Activated CD4-positive, alpha-beta T cell treated with anti-CD3 and anti-CD28 coated beads, Interleukin-2, amount 10 ng/mL, durations not matched to agents 7 days and 5 days (primary cell): ENCODE data around the gene RAB11FIP3. TPM values are rescaled to one million over a fixed set of nuclear protein-coding genes. Genes with fewer than 3 reads are reported as not detected.

ENCODE experiments used
- CTCF ChIA-PET: fragments of 350-600 bp; sonication (Branson Sonifier 250); formaldehyde crosslinking; loops from one replicate; lab custom pipeline; 2021; ENCODE audit warnings: antibody characterized with exemption; lab: Charles Lee
- POLR2A ChIA-PET: fragments of 350-600 bp; sonication (Branson Sonifier 250); formaldehyde crosslinking; loops from one replicate; lab custom pipeline; 2021; ENCODE audit warnings: antibody characterized with exemption; lab: Charles Lee
- DNase-seq: peaks from one replicate; pipeline ENCODE4 v3.0.0-alpha.2; 2020
- H3K27ac Mint-ChIP-seq: one replicate; pipeline ENCODE4 v1.8.0; 2021; ENCODE audit warnings: mild to moderate bottlenecking, moderate library complexity, mixed read lengths
- H3K27me3 Mint-ChIP-seq: one replicate; pipeline ENCODE4 v1.8.0; 2021; ENCODE audit warnings: mixed read lengths
- H3K36me3 Mint-ChIP-seq: one replicate; pipeline ENCODE4 v1.8.0; 2021; ENCODE audit warnings: low read depth, mixed read lengths
- H3K4me1 Mint-ChIP-seq: one replicate; pipeline ENCODE4 v1.8.0; 2021; ENCODE audit warnings: mixed read lengths
- H3K4me3 Mint-ChIP-seq: one replicate; pipeline ENCODE4 v1.8.0; 2021; ENCODE audit warnings: mild to moderate bottlenecking, moderate library complexity, mixed read lengths
- H3K9me3 Mint-ChIP-seq: one replicate; pipeline ENCODE4 v1.8.0; 2021; ENCODE audit warnings: mixed read lengths
- total RNA-seq, 2 experiments: library from RNA; stranded (reverse); gene quantifications; one replicate each; pipeline ENCODE4 v1.2.3, GENCODE V29; 2021

The RAB11FIP3 gene
- total RNA-seq, 2 experiments from 2014 or later, result 22.7 to 26.0 TPM

DNA sequence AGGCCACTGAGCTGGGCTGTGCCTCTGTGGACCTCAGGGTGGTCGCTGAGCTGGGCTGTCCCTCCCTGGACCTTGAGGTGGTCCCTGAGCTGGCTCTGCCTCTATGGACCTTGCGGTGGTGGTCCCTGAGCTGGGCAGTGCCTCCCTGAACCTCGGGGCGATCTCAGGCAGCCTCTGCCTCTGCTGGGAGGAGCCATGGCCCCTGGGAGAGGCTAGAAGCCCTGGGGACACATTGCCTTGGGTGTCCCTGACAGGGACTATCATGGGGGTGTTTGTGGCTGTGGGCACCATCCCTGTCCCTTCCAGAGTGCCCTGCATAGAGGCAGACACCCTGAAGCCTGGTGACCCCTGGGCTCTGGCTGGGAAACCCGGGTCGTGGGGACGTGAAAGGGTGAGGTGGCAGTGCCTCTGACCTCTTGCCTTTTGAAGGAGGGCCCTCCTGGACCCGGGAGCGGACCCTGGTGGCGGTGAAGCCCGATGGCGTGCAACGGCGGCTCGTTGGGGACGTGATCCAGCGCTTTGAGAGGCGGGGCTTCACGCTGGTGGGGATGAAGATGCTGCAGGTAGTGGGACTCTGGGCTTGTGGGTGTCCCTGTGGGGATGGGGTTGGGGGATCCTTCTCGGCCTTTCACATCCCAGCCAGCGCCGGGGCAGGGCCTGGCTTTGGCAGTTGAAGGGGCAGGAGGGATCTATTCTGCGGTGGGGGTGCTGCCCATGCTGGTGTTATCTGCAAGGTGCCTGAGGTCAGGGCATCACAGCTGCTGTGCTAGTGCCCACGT is 26.7 kb upstream of the RAB11FIP3 start:
- peak overlapping the region; percentile 59 for H3K4me3 Mint-ChIP-seq
- peaks cover 10% of the 10 kb centered on the region for H3K27me3 Mint-ChIP-seq
- CTCF ChIA-PET, result no interaction called here
- H3K27ac Mint-ChIP-seq, result no peak overlapping the region
- peaks cover 24% of the 10 kb centered on the region for H3K4me1 Mint-ChIP-seq
- H3K9me3 Mint-ChIP-seq, result no peaks in the 10 kb centered on the region
- no peaks in the 10 kb centered on the region for H3K36me3 Mint-ChIP-seq
- POLR2A ChIA-PET, result no interaction called here
- no peak for DNase-seq

DNA sequence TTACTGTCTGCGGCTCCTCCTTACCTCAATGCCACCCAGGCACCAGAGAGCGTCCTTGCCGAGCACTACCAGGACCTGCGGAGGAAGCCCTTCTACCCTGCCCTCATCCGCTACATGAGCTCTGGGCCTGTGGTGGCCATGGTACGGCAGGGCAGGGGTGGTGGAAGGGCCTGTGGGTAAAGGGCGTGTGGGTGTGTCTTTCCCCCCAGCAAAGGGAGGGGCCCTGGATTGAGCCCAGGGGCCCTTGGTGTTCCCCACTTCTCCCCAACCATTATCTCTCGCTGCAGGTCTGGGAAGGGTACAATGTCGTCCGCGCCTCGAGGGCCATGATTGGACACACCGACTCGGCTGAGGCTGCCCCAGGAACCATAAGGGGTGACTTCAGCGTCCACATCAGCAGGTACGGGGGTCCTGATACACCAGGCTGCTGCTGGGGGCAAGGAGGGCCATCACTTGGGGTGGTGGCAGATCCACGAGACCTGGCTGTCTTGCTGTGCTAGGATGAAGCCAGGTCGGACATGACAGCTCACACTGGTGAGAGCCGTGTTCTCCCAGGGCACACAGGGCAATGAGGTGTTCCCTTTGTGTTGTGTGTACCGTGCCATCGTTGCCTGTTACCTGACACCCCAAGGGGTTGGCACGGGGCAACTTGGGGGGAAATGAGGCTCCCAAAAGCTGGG is 26.0 kb upstream of the RAB11FIP3 start:
- Mint-ChIP-seq H3K4me3 (peak overlapping the region; percentile 87), H3K27me3 (peaks cover 10% of the 10 kb centered on the region), H3K4me1 (peaks cover 24% of the 10 kb centered on the region), H3K9me3 (no peaks in the 10 kb centered on the region), H3K36me3 (no peaks in the 10 kb centered on the region), H3K27ac (no peak overlapping the region)
- no peak for DNase-seq
- POLR2A ChIA-PET, result interaction anchor here (0.5 kb wide), 1 partner anchor 7 kb away, joined by 4 read pairs; no protein-coding TSS in a partner anchor
- CTCF ChIA-PET, result no interaction called here

DNA sequence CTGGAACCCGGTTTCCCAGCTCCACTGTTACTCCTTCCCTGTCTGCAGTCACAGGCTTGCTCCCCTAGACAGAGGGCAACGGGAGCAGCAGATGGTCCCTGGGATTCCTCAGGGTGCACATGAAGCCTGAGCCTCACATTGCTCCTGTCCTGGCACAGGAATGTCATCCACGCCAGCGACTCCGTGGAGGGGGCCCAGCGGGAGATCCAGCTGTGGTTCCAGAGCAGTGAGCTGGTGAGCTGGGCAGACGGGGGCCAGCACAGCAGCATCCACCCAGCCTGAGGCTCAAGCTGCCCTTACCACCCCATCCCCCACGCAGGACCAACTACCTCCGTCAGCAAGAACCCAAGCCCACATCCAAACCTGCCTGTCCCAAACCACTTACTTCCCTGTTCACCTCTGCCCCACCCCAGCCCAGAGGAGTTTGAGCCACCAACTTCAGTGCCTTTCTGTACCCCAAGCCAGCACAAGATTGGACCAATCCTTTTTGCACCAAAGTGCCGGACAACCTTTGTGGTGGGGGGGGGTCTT is 25.3 kb upstream of the RAB11FIP3 start:
- Mint-ChIP-seq H3K4me3 (peak overlapping the region; percentile 87), H3K27me3 (peaks cover 10% of the 10 kb centered on the region), H3K4me1 (peaks cover 24% of the 10 kb centered on the region), H3K36me3 (no peaks in the 10 kb centered on the region), H3K9me3 (no peaks in the 10 kb centered on the region), H3K27ac (peak overlapping the region; percentile 91)
- POLR2A ChIA-PET, result interaction anchor here (0.5 to 0.6 kb wide), 2 partner anchors 8 to 140 kb away, joined by 3 to 4 read pairs; no protein-coding TSS in a partner anchor
- DNase-seq, result no peak
- CTCF ChIA-PET, result interaction anchor here (0.7 kb wide), 1 partner anchor 8 kb away, joined by 3 read pairs; no protein-coding TSS in a partner anchor

DNA sequence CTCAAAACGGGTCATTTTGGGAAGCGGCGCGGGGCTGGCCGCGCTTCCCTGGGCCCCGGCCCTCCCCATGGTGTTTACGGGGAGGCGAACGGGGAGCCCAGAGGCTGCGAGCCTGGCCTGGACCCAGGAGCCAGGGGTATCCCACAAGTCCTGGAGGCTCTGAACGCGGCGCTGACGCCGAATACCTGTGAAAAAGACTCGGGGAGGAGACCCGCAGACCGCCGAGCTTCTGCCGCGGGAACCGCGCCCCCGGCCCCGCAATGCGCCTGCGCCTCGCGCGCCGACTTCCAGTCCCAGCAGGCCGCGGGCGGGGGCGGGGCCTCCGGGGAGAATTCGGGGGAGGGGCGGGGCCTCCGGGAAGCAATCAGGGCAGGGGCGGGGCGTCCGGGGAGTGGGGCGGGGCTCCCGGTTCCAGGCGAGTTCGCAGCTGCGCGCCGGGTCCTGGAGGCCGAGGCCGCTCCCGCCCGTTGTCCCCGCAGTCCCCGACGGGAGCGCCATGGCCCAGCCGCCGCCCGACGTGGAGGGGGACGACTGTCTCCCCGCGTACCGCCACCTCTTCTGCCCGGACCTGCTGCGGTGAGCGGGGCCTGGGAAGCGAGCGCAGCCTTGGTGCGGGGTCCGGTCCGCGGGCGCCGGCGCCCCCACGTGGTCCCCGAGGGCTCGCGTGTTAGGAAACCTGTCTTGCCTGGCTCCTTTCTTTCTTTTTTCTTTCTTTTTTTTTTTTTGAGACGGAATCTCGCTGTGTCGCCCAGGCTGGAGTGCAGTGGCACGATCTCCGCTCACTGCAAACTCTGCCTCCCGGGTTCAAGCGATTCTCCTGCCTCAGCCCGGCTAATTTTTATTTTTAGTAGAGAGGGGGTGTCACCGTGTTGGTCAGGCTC is 23.7 kb upstream of the RAB11FIP3 start, which contains the start of gene DECR2:
Gene DECR2, plus strand, starts transcription at position 418 of the 881 bp plus-strand sequence. Its CDS starts 79 bp downstream, at position 497.
- Mint-ChIP-seq H3K27me3 (peaks cover 1% of the 10 kb centered on the region), H3K4me1 (peaks cover 18% of the 10 kb centered on the region), H3K4me3 (peak within 1 kb of the TSS; percentile 87), H3K27ac (peak within 1 kb of the TSS; percentile 91), H3K36me3 (no peaks in the 10 kb centered on the region), H3K9me3 (no peaks in the 10 kb centered on the region)
- CTCF ChIA-PET, result interaction anchor here (0.8 to 1.2 kb wide), 2 partner anchors 9 to 14 kb away, joined by 3 read pairs; no protein-coding TSS in a partner anchor
- DNase-seq, result peak; percentile 97
- POLR2A ChIA-PET, result no interaction called here

DNA sequence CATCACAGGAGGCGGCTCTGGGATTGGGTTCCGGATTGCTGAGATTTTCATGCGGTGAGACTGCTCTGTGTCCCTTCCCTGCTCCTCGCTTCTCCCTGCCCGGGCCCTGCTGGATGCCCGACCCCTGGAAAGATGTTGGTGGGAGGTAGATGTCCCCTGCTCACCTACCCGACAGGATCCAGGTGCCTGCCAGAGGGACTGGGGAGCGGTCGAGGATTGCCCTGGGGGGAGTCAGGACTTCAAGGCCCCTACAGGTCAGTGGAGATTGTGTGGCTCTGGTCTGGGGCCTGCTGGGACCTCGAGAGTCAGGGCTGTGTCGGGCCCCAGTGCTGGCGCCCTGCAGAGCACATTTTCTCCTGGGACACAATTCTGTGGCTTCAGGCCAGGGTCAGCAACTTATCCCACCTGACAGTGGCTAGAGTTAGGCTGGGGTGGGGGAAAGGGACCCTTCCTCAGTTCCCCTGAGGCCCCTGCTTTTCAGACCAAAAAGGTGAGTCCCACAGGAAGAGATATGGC is 20.4 kb upstream of the RAB11FIP3 start:
- Mint-ChIP-seq H3K27me3 (no peaks in the 10 kb centered on the region), H3K36me3 (no peaks in the 10 kb centered on the region), H3K9me3 (no peaks in the 10 kb centered on the region), H3K4me1 (peaks cover 9% of the 10 kb centered on the region), H3K4me3 (no peak overlapping the region), H3K27ac (no peak overlapping the region)
- DNase-seq, result no peak
- ChIA-PET POLR2A (no interaction called here), CTCF (no interaction called here)

DNA sequence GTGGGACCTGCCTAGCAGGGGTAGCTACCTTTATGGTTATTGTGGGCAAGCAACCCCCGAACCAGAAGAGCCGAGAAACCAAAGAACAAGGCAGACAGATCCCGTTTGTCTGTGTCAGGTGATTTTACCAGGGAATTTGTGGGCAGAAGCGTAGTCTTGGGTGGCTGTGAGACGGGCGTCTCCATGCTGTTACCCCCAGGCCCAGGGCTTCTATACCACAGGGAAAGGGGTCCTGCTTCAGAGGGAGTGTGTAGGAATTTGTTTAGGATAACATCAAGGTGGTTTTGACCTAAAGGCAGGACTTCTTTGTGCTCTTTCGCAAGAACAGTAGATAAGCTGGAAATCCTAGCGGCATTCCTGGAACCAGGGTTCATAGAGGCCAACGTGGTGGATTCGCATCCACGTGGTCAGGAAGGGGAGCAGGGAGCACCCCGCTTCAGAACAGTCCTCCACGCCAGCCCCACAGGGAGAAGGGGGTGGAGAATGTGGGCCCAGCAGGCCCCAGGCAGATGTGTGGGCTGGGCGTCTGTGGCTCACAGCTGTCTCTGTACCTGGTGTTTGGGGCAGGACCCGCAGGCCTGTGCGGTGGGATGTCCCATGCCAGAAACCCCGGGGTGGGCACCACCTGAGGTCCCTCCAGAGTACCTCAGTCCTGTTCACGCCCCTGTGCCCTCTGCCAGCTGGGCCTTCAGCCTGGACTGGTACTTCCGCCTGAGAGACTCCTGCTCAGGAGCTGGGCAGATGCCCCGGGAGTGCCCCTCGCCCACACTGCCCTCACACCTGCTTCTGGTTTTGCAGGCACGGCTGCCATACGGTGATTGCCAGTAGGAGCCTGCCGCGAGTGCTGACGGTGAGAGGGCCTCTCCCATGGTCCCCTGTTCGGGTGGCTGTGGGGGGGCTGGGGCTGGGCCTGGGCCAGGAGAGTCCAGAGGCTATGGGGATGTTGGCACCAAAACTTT is 19.6 kb upstream of the RAB11FIP3 start:
- H3K36me3 Mint-ChIP-seq, result no peaks in the 10 kb centered on the region
- ChIA-PET CTCF (no interaction called here), POLR2A (no interaction called here)
- no peaks in the 10 kb centered on the region for H3K9me3 Mint-ChIP-seq
- no peaks in the 10 kb centered on the region for H3K27me3 Mint-ChIP-seq
- DNase-seq, result no peak
- peaks cover 1% of the 10 kb centered on the region for H3K4me1 Mint-ChIP-seq
- H3K4me3 Mint-ChIP-seq, result no peak overlapping the region
- no peak overlapping the region for H3K27ac Mint-ChIP-seq

DNA sequence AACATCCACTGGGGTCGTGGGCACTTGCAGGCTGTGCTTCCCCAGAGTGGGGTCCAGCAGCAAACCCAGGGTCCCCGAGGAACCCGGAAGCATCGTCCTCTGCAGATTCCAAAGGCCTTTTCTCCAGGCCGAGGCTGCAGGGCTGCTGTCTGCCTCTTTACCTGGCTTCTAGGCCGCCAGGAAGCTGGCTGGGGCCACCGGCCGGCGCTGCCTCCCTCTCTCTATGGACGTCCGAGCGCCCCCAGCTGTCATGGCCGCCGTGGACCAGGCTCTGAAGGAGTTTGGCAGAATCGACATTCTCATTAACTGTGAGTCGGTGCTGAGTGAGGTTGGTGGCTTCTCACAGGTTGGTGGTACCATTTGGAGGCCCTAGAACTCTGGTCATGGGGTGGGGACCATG is 18.2 kb upstream of the RAB11FIP3 start:
- Mint-ChIP-seq H3K9me3 (no peaks in the 10 kb centered on the region), H3K27me3 (no peaks in the 10 kb centered on the region), H3K27ac (no peak overlapping the region)

DNA sequence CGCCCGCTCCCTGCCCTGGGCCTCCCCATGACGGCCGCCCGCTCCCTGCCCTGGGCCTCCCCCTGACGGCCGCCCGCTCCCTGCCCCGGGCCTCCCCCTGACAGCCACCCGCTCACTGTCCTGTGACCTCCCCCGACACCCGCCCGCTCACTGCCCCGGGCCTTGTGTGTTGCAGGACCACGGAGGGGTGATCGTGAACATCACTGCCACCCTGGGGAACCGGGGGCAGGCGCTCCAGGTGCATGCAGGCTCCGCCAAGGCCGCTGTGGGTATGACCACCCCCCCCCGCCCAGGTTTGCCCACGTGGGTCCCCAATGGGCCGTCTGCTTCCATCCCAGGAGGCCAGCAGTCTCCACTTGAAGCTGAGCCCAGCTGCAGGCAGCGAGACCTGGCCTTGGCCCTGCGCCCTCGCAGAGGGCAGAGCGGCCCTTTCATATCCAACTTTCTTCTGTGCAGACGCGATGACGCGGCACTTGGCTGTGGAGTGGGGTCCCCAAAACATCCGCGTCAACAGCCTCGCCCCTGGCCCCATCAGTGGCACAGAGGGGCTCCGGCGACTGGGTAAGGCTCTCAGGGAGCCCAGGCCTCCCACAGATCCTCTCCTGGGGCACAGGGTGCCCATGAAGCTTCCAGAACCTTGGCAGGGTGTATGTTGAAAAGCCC is 14.8 kb upstream of the RAB11FIP3 start:
- H3K4me3 Mint-ChIP-seq, result no peak overlapping the region
- H3K9me3 Mint-ChIP-seq, result no peaks in the 10 kb centered on the region
- no peak for DNase-seq
- H3K27ac Mint-ChIP-seq, result no peak overlapping the region
- no peaks in the 10 kb centered on the region for H3K4me1 Mint-ChIP-seq
- no peaks in the 10 kb centered on the region for H3K36me3 Mint-ChIP-seq
- ChIA-PET POLR2A (no interaction called here), CTCF (no interaction called here)
- H3K27me3 Mint-ChIP-seq, result no peaks in the 10 kb centered on the region

More for the DNA sequence above, 18.2 kb upstream of the RAB11FIP3 start:
- no peaks in the 10 kb centered on the region for H3K36me3 Mint-ChIP-seq
- H3K4me3 Mint-ChIP-seq, result no peak overlapping the region
- CTCF ChIA-PET, result no interaction called here
- POLR2A ChIA-PET, result no interaction called here
- H3K4me1 Mint-ChIP-seq, result no peaks in the 10 kb centered on the region
- no peak for DNase-seq

DNA sequence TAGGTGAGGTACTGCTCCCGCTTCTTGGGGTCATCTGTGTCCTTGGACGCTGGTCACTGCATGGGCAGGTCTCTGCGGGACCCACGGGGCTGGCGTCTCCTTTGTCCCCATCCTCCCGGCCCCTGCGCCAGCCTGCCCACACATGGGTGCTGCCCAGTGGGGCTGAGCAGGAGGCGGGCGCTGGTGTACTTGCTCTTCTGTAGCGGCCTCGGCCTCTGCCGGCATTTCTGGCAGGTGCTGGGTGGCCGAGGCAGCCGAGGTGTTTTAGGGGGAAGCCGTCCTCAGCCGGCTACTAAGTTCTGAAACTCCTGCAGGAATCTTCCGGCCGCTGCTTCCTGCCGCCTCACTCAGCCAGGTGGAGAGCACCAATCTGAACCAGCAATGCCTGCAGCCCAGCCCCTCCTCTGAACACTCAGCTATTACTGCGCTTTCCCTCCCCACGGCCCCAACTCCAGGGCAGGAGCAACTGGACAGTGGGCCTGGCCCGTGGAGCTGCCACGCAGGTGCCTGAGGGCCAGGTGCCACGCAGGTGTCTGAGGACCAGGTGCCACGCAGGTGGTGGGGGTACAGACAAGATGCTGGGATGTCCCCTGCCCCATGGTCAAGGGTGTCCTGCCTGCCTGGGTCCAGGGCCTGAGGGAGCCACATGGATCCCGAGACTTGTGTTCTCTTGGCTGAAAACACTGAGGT is 13.7 kb upstream of the RAB11FIP3 start:
- no peak for DNase-seq
- Mint-ChIP-seq H3K27ac (no peak overlapping the region), H3K4me1 (no peaks in the 10 kb centered on the region), H3K27me3 (no peaks in the 10 kb centered on the region), H3K4me3 (no peak overlapping the region), H3K36me3 (no peaks in the 10 kb centered on the region), H3K9me3 (no peaks in the 10 kb centered on the region)
- CTCF ChIA-PET, result no interaction called here
- POLR2A ChIA-PET, result no interaction called here

DNA sequence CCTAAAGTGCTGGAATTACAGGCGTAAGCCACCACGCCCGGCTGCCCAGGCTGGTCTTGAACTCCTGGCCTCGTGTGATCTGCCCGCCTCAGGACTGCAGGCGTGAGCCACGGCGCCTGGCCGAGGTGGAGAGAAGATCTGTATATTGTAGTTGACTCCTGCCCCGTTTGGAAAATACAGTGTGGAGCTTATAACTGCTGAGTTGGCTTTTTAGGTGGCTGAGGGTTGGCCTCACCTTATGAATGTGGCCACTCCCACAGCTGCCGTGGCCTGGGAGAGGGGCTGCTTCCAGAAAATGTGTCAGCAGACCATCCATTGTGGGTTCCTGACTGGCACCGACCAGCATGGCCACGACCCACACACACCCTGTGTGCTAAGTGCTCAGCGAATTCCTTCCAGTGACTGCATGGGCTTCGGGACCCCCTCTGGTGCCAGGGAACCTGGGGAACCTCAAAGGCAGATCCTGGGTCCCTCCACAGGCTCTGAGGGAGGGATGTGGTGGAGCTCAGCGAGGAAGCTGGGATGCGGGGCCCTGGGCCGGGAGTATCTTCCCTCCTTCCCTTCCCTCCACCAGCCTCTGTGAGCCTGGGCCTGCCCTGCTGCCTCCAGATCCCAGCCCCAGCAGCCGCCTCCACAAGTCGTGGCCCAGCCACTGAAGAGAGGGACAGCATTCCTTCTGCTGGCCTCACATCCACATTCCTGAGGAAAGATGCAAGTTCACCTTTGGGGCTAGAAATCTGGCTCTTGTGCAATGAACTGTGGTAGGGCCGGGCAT is 10.9 kb upstream of the RAB11FIP3 start:
- Mint-ChIP-seq H3K4me1 (no peaks in the 10 kb centered on the region), H3K27ac (no peak overlapping the region), H3K4me3 (no peak overlapping the region), H3K9me3 (no peaks in the 10 kb centered on the region), H3K36me3 (no peaks in the 10 kb centered on the region), H3K27me3 (no peaks in the 10 kb centered on the region)
- POLR2A ChIA-PET, result no interaction called here
- CTCF ChIA-PET, result interaction anchor here (1.3 kb wide), 1 partner anchor 10 kb away, joined by 3 read pairs; no protein-coding TSS in a partner anchor
- DNase-seq, result no peak
